Omental fat pad (tissue), 4 donors: Measurements from ENCODE around the gene PTPRD. TPM values are rescaled to one million over a fixed set of nuclear protein-coding genes. Genes with fewer than 3 reads are reported as not detected.

Source experiments
- ATAC-seq: fragments of 150-250 bp; one replicate; pipeline ENCODE4 v1.9.1; 2016; ENCODE audit warnings: mild to moderate bottlenecking, moderate library complexity; ENCODE audit not compliant: low FRiP score
- DNase-seq: peaks from one replicate; pipeline ENCODE4 v3.0.0-alpha.2; 2019; ENCODE audit warnings: low spot score
- total RNA-seq, 4 donors: library from RNA; depleted of rRNA; stranded (reverse); fragments of >200 nt; gene quantifications; one replicate each; pipeline ENCODE4 v1.1.0, GENCODE V29; 2016
- TF ChIP-seq, protein P1 (sequence below), 3 donors: fragments of 450-650 bp; IDR thresholded peaks; one replicate each; pipeline ENCODE4 v1.5.1; 2016 to 2017; ENCODE audit warnings: antibody characterized with exemption in 3 of 3, mild to moderate bottlenecking in 3 of 3, moderate library complexity in 2 of 3

The PTPRD gene
- total RNA-seq, 4 donors from 2014 or later = 3.5 to 34.2 (median 11.2) TPM

- ATAC-seq (no peak), DNase-seq (no peak)
- TF ChIP-seq, protein P1, sequence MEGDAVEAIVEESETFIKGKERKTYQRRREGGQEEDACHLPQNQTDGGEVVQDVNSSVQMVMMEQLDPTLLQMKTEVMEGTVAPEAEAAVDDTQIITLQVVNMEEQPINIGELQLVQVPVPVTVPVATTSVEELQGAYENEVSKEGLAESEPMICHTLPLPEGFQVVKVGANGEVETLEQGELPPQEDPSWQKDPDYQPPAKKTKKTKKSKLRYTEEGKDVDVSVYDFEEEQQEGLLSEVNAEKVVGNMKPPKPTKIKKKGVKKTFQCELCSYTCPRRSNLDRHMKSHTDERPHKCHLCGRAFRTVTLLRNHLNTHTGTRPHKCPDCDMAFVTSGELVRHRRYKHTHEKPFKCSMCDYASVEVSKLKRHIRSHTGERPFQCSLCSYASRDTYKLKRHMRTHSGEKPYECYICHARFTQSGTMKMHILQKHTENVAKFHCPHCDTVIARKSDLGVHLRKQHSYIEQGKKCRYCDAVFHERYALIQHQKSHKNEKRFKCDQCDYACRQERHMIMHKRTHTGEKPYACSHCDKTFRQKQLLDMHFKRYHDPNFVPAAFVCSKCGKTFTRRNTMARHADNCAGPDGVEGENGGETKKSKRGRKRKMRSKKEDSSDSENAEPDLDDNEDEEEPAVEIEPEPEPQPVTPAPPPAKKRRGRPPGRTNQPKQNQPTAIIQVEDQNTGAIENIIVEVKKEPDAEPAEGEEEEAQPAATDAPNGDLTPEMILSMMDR (IDR thresholded peaks at IDR 0.05) = no peak
Observed at GRCh38 chr9:8627976-8628679, 1984.7 kb downstream of the PTPRD start.

- DNase-seq (no peak), ATAC-seq (no peak)
- TF ChIP-seq, protein P1 (IDR thresholded peaks at IDR 0.05) = no peak
Observed at GRCh38 chr9:8622871-8623270, 1989.9 kb downstream of the PTPRD start.

- ATAC-seq (no peak), DNase-seq (no peak)
- TF ChIP-seq, protein P1 (IDR thresholded peaks at IDR 0.05) = no peak
Observed at GRCh38 chr9:8622222-8622802, 1990.5 kb downstream of the PTPRD start.

DNA sequence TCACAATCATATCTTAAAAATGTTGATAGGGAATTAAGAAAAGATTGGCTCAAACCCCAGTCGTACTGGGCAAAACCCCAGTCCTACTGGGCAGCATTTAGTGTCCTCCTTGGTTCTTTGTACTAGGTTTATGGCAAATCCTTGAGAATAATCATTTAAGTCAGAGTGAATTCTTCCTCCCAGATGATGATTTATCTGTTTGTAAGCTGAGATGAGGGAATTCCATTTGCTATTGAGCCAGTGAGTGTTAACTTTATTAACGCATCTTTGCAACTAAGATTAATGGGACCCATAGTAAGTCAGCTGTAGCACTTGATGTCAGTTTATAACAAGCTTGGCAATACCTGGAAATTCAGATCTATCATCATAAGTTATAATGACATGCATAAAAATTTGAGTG lies 1991.4 kb downstream of the PTPRD start:
- TF ChIP-seq, protein P1 (IDR thresholded peaks at IDR 0.05) = no peak
- ATAC-seq (no peak), DNase-seq (no peak)

DNA sequence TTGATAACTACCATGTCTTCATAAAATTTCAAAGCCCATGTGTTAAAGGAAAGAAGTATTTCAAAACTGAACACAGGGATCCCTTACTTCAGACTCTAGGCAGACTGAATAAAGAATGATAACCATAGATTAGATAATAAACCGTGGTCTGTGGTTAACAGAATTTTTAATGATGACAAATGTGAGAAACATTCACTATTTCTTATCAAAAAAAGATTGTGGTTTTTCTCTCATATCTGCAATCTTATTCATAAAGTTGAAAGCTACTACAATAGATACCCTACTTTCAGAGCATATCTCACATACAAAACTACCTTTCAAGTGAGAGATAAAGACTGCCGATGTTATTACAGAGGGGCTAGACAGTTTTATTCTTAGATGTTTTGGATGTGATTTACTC lies 1996.4 kb downstream of the PTPRD start:
- DNase-seq (no peak), ATAC-seq (no peak)
- TF ChIP-seq, protein P1 (IDR thresholded peaks at IDR 0.05) = no peak

DNA sequence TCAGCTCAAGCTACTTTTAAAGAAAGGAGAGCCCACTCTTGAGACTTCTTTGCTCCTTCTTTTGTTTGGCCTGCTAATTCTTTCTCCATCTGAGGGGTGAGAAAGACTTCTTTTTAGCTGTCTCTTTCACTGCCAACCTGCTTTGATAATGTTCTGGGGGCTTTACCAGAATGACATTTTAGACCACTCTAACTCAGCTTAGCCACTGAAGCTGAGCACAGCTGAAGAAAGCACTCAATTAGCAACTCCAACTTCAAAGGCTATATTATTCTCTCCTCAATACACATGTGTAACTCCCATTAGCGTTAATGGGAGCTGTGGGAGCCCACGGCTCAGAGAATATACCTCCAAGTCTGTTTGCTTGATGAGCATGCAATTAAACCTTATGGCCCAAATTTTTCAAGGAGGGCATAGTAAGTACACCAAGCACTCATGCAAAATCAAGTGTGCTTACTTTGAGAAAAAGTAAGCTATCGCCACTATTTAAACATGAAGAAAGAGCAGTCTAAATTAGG lies 1997.8 kb downstream of the PTPRD start:
- DNase-seq (no peak), ATAC-seq (no peak)
- TF ChIP-seq, protein P1 (IDR thresholded peaks at IDR 0.05) = no peak
